ENCODE data around the gene KRTAP3-1. TPM values are rescaled to one million over a fixed set of nuclear protein-coding genes. Genes with fewer than 3 reads are reported as not detected.

Gene KRTAP3-1
- total RNA-seq, 1 experiment from 2014 or later: not detected

DNA sequence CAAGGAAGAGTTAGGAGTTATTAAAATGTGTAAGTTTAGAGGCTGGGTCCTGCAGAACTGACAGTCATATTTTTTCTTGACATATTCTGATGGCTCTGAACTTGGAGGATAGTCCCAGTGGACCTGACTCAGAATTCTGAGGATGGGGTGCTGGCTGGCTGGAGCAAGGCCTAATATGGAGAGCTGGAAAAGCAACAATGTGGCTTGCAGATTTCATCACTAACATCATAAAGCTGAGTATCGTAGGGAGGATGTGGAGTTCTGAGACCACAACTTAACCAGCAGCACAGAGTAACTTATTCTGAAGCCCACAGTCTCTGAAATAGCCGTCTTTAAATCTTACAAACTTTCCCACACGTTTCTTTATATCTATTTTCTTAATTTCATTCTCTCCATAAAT, 15.8 kb upstream of the KRTAP3-1 start:
- Histone ChIP-seq H3K36me3 (ENCODE audit: insufficient read depth, low read length) (no peaks in the 10 kb centered on the region), H3K9ac (ENCODE audit: low read length) (no peak overlapping the region), H2AFZ (ENCODE audit: low read length) (no peak overlapping the region), H3K27me3 (ENCODE audit: low read length) (no peaks in the 10 kb centered on the region), H3K27ac (ENCODE audit: low read length) (no peak overlapping the region), H3K79me2 (ENCODE audit: low read length) (no peaks in the 10 kb centered on the region), H4K20me1 (ENCODE audit: insufficient read depth, low read depth, low read length) (no peaks in the 10 kb centered on the region), H3K4me3 (ENCODE audit: low read length) (no peak overlapping the region), H3K4me2 (ENCODE audit: low read depth, low read length, poor library complexity, severe bottlenecking) (no peak overlapping the region), H3K4me1 (ENCODE audit: low read length) (no peaks in the 10 kb centered on the region), H3K9me3 (ENCODE audit: low read length) (no peaks in the 10 kb centered on the region), H3K9me2 (replicated peaks; ENCODE audit: insufficient read depth, low read length) (no peaks in the 10 kb centered on the region)
- DNase-seq: no peak

DNA sequence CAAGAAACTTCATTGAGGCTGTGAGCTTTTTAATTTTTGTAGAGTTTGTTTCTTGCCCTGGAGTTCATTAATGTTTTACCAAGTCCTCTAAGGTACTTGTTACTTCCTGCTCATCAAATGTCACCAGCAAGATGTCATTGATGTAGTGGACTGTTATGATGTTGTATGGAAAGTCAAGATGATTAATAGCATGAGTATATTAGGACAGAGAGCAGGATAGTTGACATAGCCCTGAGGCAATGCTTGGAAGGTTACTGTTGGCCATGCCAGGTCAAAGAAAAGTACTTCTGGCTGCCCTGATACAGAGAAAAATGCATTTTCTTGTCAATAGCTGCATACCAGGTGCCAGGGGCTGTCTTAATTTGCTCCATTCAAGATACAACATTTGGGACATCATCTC, 11.4 kb upstream of the KRTAP3-1 start:
- H3K9me2 ChIP-seq (replicated peaks; ENCODE audit: insufficient read depth, low read length): no peaks in the 10 kb centered on the region
- DNase-seq: no peak
- H3K27me3 ChIP-seq (ENCODE audit: low read length): no peaks in the 10 kb centered on the region

DNA sequence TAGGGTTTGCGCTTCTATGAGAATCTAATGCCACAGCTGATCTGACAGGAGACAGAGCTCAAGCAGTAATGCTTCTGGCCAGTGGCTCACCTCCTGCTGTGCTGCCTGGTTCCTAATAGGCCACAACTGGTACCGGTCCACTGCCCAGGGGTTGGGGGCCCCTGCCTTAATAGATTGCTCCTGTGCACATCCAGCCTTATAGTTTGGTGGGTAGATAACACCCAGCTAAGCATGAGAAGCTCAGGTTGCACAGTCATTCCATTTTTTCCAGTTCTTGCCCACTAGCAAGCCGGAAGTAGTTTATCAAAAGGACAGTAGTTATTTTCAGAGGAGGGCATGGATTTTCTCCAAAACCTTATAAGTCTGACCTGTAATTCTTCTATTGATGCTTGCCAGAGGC, 10.5 kb upstream of the KRTAP3-1 start:
- H3K4me3 ChIP-seq (ENCODE audit: low read length): no peak overlapping the region
- no peaks in the 10 kb centered on the region for H3K36me3 ChIP-seq (ENCODE audit: insufficient read depth, low read length)
- H3K4me2 ChIP-seq (ENCODE audit: low read depth, low read length, poor library complexity, severe bottlenecking): no peak overlapping the region
- H3K27ac ChIP-seq (ENCODE audit: low read length): no peak overlapping the region
- no peaks in the 10 kb centered on the region for H3K79me2 ChIP-seq (ENCODE audit: low read length)
- H3K27me3 ChIP-seq (ENCODE audit: low read length): no peaks in the 10 kb centered on the region
- H2AFZ ChIP-seq (ENCODE audit: low read length): no peak overlapping the region
- no peaks in the 10 kb centered on the region for H4K20me1 ChIP-seq (ENCODE audit: insufficient read depth, low read depth, low read length)
- no peaks in the 10 kb centered on the region for H3K9me2 ChIP-seq (replicated peaks; ENCODE audit: insufficient read depth, low read length)
- H3K9me3 ChIP-seq (ENCODE audit: low read length): no peaks in the 10 kb centered on the region
- DNase-seq: peak; percentile 11
- no peaks in the 10 kb centered on the region for H3K4me1 ChIP-seq (ENCODE audit: low read length)
- no peak overlapping the region for H3K9ac ChIP-seq (ENCODE audit: low read length)

More for the DNA sequence above, 11.4 kb upstream of the KRTAP3-1 start:
- H4K20me1 ChIP-seq (ENCODE audit: insufficient read depth, low read depth, low read length): no peaks in the 10 kb centered on the region
- H3K36me3 ChIP-seq (ENCODE audit: insufficient read depth, low read length): no peaks in the 10 kb centered on the region
- no peaks in the 10 kb centered on the region for H3K79me2 ChIP-seq (ENCODE audit: low read length)
- H3K9ac ChIP-seq (ENCODE audit: low read length): no peak overlapping the region
- no peak overlapping the region for H3K27ac ChIP-seq (ENCODE audit: low read length)
- no peak overlapping the region for H2AFZ ChIP-seq (ENCODE audit: low read length)
- no peak overlapping the region for H3K4me3 ChIP-seq (ENCODE audit: low read length)
- no peak overlapping the region for H3K4me2 ChIP-seq (ENCODE audit: low read depth, low read length, poor library complexity, severe bottlenecking)
- no peaks in the 10 kb centered on the region for H3K4me1 ChIP-seq (ENCODE audit: low read length)
- no peaks in the 10 kb centered on the region for H3K9me3 ChIP-seq (ENCODE audit: low read length)

DNA sequence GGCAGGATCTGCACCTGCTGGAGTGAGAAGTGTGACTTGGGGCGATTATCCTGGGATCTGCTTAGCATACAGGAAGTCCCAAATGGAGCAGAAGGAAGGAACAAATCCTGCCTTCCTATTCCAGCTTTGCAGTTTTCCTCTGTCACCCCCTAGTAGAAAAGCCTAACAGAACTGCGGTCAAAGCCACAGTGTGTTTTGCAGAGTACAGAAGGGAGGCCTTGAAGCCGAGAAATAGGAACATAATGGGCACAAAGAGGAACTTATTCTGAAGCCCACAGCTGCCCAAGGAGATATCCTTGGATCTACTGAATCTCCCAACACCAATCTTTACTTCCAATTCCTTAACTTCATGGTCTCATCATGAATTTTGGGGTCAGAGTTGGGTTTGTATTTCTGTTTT, 9.6 kb upstream of the KRTAP3-1 start:
- Histone ChIP-seq H3K79me2 (ENCODE audit: low read length) (no peaks in the 10 kb centered on the region), H3K4me1 (ENCODE audit: low read length) (no peaks in the 10 kb centered on the region), H3K36me3 (ENCODE audit: insufficient read depth, low read length) (no peaks in the 10 kb centered on the region), H4K20me1 (ENCODE audit: insufficient read depth, low read depth, low read length) (no peaks in the 10 kb centered on the region), H2AFZ (ENCODE audit: low read length) (no peak overlapping the region), H3K9me2 (replicated peaks; ENCODE audit: insufficient read depth, low read length) (no peaks in the 10 kb centered on the region), H3K27me3 (ENCODE audit: low read length) (no peaks in the 10 kb centered on the region), H3K9me3 (ENCODE audit: low read length) (no peaks in the 10 kb centered on the region), H3K9ac (ENCODE audit: low read length) (no peak overlapping the region), H3K4me3 (ENCODE audit: low read length) (no peak overlapping the region), H3K4me2 (ENCODE audit: low read depth, low read length, poor library complexity, severe bottlenecking) (no peak overlapping the region), H3K27ac (ENCODE audit: low read length) (no peak overlapping the region)
- peak; percentile 37 for DNase-seq

DNA sequence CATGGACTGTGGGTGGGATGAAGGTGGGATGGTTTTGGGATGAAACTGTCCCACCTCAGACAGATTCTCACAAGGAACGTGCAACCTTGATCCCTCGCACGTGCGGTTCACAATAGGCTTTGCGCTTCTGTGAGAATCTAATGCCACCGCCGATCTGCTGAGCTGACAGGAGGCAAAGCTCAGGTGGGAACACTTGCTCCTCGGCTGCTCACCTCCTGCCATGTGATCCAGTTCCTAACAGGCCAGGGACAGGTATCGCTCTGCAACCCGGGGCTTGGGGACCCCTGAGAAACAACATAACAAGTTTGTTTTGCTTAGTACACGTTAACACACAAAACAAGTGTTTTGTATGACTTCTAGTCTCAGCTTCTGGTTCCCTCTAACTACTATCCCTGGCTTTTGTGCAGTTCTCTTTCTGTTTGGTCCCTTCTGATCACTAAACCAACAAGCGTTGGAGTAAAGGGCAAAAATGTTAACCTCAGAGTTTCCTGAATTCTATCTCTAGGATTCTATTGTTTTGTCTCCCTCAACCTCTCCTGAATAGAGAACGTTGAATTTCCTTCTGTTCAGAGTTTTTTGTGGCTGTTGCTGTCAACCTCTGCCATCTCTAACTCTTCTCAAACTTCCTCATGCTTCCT, 7.8 kb upstream of the KRTAP3-1 start:
- Histone ChIP-seq H3K4me3 (ENCODE audit: low read length) (no peak overlapping the region), H3K9me3 (ENCODE audit: low read length) (no peaks in the 10 kb centered on the region), H3K79me2 (ENCODE audit: low read length) (no peaks in the 10 kb centered on the region), H4K20me1 (ENCODE audit: insufficient read depth, low read depth, low read length) (no peaks in the 10 kb centered on the region), H3K9me2 (replicated peaks; ENCODE audit: insufficient read depth, low read length) (no peaks in the 10 kb centered on the region), H3K4me2 (ENCODE audit: low read depth, low read length, poor library complexity, severe bottlenecking) (no peak overlapping the region), H3K27me3 (ENCODE audit: low read length) (no peaks in the 10 kb centered on the region), H3K9ac (ENCODE audit: low read length) (no peak overlapping the region), H3K27ac (ENCODE audit: low read length) (no peak overlapping the region), H2AFZ (ENCODE audit: low read length) (no peak overlapping the region), H3K4me1 (ENCODE audit: low read length) (no peaks in the 10 kb centered on the region), H3K36me3 (ENCODE audit: insufficient read depth, low read length) (no peaks in the 10 kb centered on the region)
- DNase-seq: no peak

DNA sequence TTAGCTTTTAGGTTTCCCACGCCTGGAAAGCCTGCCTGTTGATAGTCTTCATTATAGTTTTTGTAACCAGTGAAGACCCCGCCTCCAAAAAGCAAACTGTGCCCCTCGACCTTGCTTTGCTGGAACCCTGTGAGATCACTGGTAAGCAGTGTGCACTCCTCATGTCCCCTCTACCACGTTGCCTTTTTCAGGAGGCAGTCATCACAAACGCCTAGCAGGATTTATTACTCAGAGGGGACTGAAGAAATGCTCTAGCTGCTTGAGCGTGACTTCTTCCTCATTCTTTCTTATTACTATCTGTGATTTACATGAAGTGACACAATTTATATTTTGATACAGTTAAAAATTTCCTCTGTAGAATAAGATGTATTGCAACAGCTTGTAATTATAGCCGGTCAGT, 6.5 kb upstream of the KRTAP3-1 start:
- no peaks in the 10 kb centered on the region for H3K9me3 ChIP-seq (ENCODE audit: low read length)
- no peak overlapping the region for H2AFZ ChIP-seq (ENCODE audit: low read length)
- H3K27ac ChIP-seq (ENCODE audit: low read length): no peak overlapping the region
- H3K36me3 ChIP-seq (ENCODE audit: insufficient read depth, low read length): no peaks in the 10 kb centered on the region
- no peaks in the 10 kb centered on the region for H3K9me2 ChIP-seq (replicated peaks; ENCODE audit: insufficient read depth, low read length)
- no peaks in the 10 kb centered on the region for H3K27me3 ChIP-seq (ENCODE audit: low read length)
- H3K9ac ChIP-seq (ENCODE audit: low read length): no peak overlapping the region
- DNase-seq: peak; percentile 41
- H3K4me1 ChIP-seq (ENCODE audit: low read length): no peaks in the 10 kb centered on the region
- H3K4me3 ChIP-seq (ENCODE audit: low read length): no peak overlapping the region
- H3K4me2 ChIP-seq (ENCODE audit: low read depth, low read length, poor library complexity, severe bottlenecking): no peak overlapping the region
- H4K20me1 ChIP-seq (ENCODE audit: insufficient read depth, low read depth, low read length): no peaks in the 10 kb centered on the region
- H3K79me2 ChIP-seq (ENCODE audit: low read length): no peaks in the 10 kb centered on the region

DNA sequence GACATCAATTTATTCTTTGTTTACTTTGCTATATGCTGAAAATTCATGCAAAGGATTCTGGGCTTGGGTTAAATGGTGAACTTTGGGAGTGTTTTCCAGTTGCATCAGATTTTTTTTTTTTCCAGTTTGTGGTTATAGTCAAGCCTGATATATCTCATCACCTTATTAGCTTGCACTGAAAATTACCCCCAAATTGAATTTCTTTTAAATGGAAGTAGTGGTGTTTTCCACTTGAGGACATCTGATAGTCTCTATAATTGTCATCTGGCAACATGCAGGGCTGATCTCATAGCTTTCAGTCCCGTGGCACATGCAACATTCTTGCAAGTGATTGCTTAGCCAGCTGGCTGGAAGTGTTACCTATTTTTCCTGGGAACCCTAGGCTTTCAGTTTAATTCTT, 4.7 kb upstream of the KRTAP3-1 start:
- Histone ChIP-seq H3K27ac (ENCODE audit: low read length) (no peak overlapping the region), H2AFZ (ENCODE audit: low read length) (no peak overlapping the region)
- no peak for DNase-seq

DNA sequence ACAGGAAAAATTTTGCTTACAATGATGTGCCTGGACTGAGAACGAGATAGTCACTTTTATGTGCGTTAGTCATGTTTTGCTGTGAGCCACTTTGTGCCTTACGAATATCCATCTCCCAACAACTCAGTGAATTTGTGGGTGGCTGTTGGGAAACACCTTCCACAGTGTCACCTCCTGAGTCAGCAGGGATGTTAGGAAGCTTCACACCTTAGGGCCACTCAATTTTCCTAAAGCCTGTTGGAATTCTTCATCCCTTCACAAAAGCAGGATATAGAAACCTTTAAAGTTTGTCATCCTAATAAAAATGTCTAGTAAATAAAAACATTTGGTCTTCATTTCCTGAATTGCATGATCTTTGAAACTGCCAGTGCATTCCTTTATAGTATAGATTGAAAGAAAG, 4.3 kb upstream of the KRTAP3-1 start:
- no peaks in the 10 kb centered on the region for H4K20me1 ChIP-seq (ENCODE audit: insufficient read depth, low read depth, low read length)
- H2AFZ ChIP-seq (ENCODE audit: low read length): no peak overlapping the region
- no peaks in the 10 kb centered on the region for H3K9me2 ChIP-seq (replicated peaks; ENCODE audit: insufficient read depth, low read length)
- H3K36me3 ChIP-seq (ENCODE audit: insufficient read depth, low read length): no peaks in the 10 kb centered on the region
- no peak for DNase-seq
- no peaks in the 10 kb centered on the region for H3K27me3 ChIP-seq (ENCODE audit: low read length)
- H3K79me2 ChIP-seq (ENCODE audit: low read length): no peaks in the 10 kb centered on the region
- H3K4me2 ChIP-seq (ENCODE audit: low read depth, low read length, poor library complexity, severe bottlenecking): no peak overlapping the region
- no peak overlapping the region for H3K4me3 ChIP-seq (ENCODE audit: low read length)
- H3K9me3 ChIP-seq (ENCODE audit: low read length): no peaks in the 10 kb centered on the region
- no peak overlapping the region for H3K9ac ChIP-seq (ENCODE audit: low read length)
- H3K4me1 ChIP-seq (ENCODE audit: low read length): no peaks in the 10 kb centered on the region
- no peak overlapping the region for H3K27ac ChIP-seq (ENCODE audit: low read length)

More for the DNA sequence above, 4.7 kb upstream of the KRTAP3-1 start:
- H3K36me3 ChIP-seq (ENCODE audit: insufficient read depth, low read length): no peaks in the 10 kb centered on the region
- H4K20me1 ChIP-seq (ENCODE audit: insufficient read depth, low read depth, low read length): no peaks in the 10 kb centered on the region
- no peak overlapping the region for H3K9ac ChIP-seq (ENCODE audit: low read length)
- H3K4me2 ChIP-seq (ENCODE audit: low read depth, low read length, poor library complexity, severe bottlenecking): no peak overlapping the region
- H3K9me3 ChIP-seq (ENCODE audit: low read length): no peaks in the 10 kb centered on the region
- H3K9me2 ChIP-seq (replicated peaks; ENCODE audit: insufficient read depth, low read length): no peaks in the 10 kb centered on the region
- no peak overlapping the region for H3K4me3 ChIP-seq (ENCODE audit: low read length)
- no peaks in the 10 kb centered on the region for H3K27me3 ChIP-seq (ENCODE audit: low read length)
- H3K79me2 ChIP-seq (ENCODE audit: low read length): no peaks in the 10 kb centered on the region
- no peaks in the 10 kb centered on the region for H3K4me1 ChIP-seq (ENCODE audit: low read length)
